Kidney epithelial cell (primary cell): ENCODE measurements around the gene ZNF513. TPM values are rescaled to one million over a fixed set of nuclear protein-coding genes. Genes with fewer than 3 reads are reported as not detected.

ENCODE experiments used
- DNase-seq: peaks from one replicate; pipeline ENCODE4 v3.0.0-alpha.2; 2010; ENCODE audit warnings: low read depth
- H3K27me3 ChIP-seq: 2 replicates; pipeline ENCODE4 v1.6.0; 2011; ENCODE audit warnings: low read length; ENCODE audit not compliant: control insufficient read depth, insufficient read depth
- H3K36me3 ChIP-seq: 2 replicates; pipeline ENCODE4 v1.5.1; 2011; ENCODE audit warnings: low read length; ENCODE audit not compliant: control insufficient read depth, insufficient read depth
- H3K4me3 ChIP-seq: 2 replicates; pipeline ENCODE4 v1.5.1; 2011; ENCODE audit warnings: low read depth, mild to moderate bottlenecking, control low read depth, low read length
- total RNA-seq: library from RNA; depleted of rRNA; stranded (reverse); fragments of >200 nt; gene quantifications from 2 replicates; pipeline ENCODE4 v1.2.3, GENCODE V29; 2015
- TF ChIP-seq, protein P1 (sequence below): IDR thresholded peaks from 2 replicates; pipeline ENCODE4 v1.5.1; 2011; ENCODE audit warnings: mild to moderate bottlenecking, moderate library complexity, low read length, control low read depth, inconsistent platforms; ENCODE audit not compliant: insufficient read depth, poor library complexity, severe bottlenecking

The ZNF513 gene
- total RNA-seq, 1 donor from 2014 or later, result 11.5 TPM

DNA sequence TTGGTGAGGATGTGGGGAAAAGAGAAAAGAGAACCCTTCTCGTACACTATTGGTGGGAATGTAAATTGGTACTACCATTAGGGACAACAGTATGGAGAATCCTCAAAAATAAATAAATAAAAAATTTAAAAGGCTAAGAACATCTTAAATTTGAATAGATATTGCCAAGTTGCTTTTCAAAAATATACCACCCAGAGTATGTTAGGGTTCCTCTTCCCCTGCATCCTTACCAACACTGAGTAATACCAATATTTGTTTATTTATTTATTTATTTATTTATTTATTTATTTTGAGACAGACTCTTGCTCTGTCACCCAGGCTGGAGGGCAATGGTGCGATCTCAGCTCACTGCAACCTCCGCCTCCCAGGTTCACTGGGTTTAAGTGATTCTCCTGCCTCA, 42.4 kb upstream of the ZNF513 start:
- Histone ChIP-seq H3K4me3 (no peak overlapping the region), H3K27me3 (no peaks in the 10 kb centered on the region), H3K36me3 (no peaks in the 10 kb centered on the region)
- TF ChIP-seq, protein P1, sequence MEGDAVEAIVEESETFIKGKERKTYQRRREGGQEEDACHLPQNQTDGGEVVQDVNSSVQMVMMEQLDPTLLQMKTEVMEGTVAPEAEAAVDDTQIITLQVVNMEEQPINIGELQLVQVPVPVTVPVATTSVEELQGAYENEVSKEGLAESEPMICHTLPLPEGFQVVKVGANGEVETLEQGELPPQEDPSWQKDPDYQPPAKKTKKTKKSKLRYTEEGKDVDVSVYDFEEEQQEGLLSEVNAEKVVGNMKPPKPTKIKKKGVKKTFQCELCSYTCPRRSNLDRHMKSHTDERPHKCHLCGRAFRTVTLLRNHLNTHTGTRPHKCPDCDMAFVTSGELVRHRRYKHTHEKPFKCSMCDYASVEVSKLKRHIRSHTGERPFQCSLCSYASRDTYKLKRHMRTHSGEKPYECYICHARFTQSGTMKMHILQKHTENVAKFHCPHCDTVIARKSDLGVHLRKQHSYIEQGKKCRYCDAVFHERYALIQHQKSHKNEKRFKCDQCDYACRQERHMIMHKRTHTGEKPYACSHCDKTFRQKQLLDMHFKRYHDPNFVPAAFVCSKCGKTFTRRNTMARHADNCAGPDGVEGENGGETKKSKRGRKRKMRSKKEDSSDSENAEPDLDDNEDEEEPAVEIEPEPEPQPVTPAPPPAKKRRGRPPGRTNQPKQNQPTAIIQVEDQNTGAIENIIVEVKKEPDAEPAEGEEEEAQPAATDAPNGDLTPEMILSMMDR, result no peak
- no peak for DNase-seq

DNA sequence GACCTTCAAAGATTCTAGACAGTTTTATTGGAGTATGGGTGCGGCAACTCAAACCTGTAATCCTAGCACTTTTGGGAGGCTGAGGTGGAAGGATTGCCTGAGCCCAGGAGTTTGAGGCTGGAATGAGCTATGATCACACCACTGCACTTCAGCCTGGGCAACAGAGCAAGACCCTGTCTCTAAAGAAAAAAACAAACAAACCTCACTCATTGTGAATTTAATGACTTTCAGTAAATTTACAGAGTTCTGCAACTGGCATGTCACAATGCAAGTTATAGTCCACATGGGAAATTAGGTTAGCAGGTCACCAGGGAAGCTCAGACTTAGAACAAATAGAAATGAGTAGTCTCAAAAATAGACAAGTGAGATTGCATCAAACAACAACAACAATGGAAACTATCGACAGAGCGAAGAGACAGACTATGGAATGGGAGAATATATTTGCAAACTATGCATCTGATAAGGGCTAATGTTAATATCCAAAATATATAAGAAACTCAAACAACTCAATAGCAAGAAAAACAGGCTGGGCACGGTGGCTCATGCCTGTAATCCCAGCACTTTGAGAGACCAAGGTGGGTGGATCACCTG, 41.2 kb upstream of the ZNF513 start:
- no peaks in the 10 kb centered on the region for H3K27me3 ChIP-seq
- DNase-seq, result no peak
- TF ChIP-seq, protein P1, result no peak
- no peak overlapping the region for H3K4me3 ChIP-seq
- no peaks in the 10 kb centered on the region for H3K36me3 ChIP-seq

DNA sequence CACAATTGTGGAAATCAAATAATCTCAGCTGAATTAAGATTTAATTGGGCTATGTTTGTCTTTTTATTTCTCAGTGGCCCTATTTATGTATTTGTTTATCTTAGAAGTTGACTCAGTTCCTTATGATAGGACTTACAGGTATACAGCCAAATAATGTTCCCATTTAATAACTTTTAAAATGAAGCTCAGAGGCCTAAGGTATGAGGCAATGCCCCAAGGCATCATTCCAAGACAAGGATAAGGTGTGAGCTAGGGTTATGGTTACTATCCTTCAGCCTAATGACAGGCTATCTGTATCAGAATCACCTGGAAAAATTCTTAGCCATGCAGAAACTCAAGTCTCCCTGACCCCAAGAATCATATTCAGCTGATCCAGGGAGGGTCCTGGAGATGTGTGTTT, 40.5 kb upstream of the ZNF513 start:
- TF ChIP-seq, protein P1, result no peak
- H3K4me3 ChIP-seq, result no peak overlapping the region
- H3K27me3 ChIP-seq, result no peaks in the 10 kb centered on the region
- no peak for DNase-seq
- no peaks in the 10 kb centered on the region for H3K36me3 ChIP-seq

DNA sequence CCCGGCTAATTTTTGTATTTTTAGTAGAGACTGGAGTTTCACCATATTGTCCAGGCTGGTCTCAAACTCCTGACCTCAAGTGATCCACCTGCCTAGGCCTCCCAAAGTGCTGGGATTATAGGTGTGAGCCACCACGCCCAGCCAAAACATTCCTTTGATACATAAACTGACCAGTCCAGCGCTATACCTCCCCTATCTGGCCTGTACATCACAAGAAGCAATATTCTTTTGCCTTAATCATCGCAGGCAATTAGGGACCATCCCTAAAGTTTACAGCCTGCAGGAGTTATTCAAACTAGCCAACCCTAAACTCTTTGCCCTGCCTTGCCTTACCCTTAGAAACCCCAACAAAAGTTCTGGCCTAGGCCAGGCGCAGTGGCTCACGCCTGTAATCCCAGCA, 35.6 kb upstream of the ZNF513 start:
- TF ChIP-seq, protein P1, result no peak
- Histone ChIP-seq H3K27me3 (no peaks in the 10 kb centered on the region), H3K4me3 (no peak overlapping the region), H3K36me3 (no peaks in the 10 kb centered on the region)
- DNase-seq, result no peak

DNA sequence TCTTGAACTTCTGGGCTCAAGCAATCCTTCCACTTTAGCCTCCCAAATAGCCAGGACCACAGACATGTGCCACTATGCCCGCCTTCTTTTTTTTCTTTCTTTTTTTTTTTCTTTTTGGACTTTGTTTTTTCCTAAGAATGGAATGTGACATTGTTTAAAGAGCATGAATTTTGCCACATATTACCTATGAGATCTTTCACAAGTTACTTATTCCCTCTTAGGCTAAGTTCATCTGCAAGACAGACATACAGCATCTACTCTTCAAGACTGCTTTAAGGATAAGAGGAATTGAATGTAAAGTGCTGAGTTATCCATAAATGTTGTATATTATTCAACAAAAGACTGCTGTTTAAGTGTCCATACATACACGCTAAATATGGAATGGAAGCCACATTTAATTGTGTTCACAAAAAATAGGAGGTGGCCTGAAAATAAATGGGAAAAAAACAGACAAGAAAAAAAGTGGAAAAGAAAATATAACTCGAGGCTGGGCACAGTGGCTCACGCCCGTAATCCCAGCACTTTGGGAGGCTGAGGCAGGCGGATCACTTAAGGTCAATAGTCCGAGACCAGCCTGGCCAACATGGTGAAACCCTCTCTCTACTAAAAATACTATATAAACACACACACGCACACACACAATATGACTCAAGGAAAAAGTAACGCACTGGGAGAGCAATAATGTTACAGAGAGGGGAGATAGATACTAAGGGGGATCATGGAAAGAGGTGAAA, 32.1 kb upstream of the ZNF513 start:
- TF ChIP-seq, protein P1, result no peak
- no peak for DNase-seq
- Histone ChIP-seq H3K4me3 (no peak overlapping the region), H3K27me3 (no peaks in the 10 kb centered on the region), H3K36me3 (no peaks in the 10 kb centered on the region)
